GM21576 (cell line): ENCODE results near the gene C3orf18.

ENCODE experiments used
- ATAC-seq: cut with Tn5 transposase; IDR thresholded peaks from one replicate; pipeline ENCODE4 v1.9.1; 2021; ENCODE audit warnings: mild to moderate bottlenecking, moderate library complexity; ENCODE audit not compliant: unreplicated experiment

Gene C3orf18

GRCh38 chr3:50567386-50568167 is at the start of gene C3orf18:
Gene C3orf18 (minus strand): TSS chr3:50567747. CDS start chr3:50565699, 2,048 bp downstream.
- ATAC-seq = peak; percentile 85

DNA sequence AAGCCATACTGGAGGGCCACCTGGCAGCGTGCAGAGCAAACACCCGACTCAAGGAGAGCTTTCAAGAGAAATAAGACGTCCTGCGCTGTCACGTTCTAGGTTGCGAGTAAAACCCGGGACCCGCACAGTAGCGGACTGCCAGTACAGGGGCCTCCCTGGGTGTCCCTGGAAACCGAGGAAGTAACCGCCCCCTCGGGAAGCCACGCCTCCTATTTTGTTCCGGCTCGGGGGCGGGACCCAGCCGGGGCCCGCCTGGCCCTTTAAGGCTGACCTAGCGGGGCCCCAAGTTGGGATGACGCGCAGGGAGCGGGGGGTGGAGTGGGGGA is 49.2 kb upstream of the C3orf18 start:
- ATAC-seq = peak; percentile 67

DNA sequence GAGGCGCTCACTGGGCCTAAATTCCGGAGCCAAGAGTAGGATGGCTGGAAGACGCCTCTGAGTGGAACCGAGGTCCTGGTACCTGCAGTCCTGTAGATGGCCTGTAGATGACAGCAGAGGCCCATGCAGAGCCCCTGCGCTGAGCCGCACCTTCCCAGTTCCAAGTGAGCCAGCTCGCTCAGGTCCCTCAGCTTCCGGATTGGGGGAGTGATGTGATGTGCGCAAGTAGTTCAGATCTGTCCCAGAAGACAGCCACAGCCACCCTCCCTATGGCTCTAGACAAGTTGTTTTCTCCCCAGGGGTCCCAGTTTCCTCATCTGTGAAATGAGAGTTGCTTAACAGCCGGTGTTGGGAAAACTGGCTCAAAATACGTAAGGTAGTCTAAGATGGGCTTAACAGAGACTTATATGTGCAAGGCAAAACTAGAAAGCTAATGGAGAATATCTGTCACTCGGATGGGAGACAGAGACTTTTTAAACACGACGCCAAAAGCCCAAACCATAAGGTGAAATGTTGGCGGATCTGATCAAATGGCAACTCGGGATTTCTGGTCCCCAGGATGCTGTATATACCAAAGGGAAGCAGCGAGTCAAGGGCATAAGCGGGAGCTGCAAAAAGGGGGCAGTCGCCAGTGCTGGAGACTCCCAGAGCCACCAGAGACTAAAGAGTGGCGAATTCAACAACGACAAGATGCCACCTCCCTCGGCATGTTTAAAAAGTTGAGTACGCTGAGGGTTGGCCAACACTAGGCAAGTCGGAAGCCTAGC is 48.6 kb upstream of the C3orf18 start:
- ATAC-seq = peak; percentile 28

DNA sequence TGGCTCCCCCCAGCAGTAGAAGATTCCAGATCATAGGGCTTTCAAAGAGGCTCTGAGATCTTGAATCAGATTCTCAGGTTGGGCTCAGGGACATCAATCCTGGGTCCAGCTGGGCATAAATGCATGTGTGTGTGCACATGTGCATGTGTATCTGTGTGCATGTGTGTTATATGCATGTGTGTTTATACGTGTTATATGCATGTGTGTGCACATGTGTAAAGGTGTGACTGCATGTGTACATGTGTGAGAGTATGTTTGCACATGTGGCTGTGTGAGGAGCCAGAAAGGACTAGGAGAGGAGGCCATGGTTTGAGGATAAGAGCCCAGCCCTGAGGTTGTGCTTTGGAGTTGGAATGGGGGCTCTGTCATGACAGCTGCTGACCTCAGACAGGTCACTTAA is 47.6 kb upstream of the C3orf18 start:
- ATAC-seq = no peak

DNA sequence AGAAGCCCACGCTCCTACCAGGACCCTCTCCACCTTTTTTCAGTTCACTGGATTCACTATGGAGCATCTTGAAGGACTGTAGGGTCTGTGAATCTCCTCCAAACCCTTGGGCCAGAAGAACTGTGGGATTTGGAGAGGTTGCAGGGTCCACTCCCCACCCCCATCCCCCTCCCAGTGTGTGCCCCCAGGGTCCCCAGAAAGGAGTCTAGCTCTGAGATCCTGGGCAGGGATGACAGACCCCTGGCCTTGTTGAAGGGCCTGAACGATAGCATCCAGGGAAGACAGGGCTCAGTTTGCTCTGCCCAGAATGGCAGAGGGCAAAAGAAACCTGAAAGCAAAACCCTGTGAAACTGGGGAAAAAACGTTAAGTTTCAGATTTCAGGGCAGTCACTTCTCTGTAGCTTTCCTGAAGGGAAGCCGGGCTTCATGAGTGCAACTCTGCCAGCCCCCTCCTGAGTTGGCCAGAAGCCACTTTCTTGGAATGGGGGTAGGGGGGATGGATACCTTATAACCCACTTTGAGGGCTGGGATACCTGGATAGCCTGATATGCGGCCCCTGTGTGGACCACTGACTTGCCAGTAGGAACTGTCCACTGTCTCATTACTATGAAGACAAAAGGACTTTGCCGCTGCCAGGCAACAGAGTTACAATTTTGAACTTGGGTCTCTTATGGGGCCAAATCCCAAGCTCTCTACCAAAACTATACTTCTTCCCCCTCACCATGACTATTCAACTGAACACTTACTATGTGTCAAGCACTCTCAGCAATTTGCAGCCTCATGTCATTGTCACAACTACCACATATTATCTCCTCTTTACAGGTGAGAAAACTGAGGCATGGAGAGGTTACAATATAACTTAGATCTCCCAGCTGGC is 45.7 kb upstream of the C3orf18 start:
- no peak for ATAC-seq

DNA sequence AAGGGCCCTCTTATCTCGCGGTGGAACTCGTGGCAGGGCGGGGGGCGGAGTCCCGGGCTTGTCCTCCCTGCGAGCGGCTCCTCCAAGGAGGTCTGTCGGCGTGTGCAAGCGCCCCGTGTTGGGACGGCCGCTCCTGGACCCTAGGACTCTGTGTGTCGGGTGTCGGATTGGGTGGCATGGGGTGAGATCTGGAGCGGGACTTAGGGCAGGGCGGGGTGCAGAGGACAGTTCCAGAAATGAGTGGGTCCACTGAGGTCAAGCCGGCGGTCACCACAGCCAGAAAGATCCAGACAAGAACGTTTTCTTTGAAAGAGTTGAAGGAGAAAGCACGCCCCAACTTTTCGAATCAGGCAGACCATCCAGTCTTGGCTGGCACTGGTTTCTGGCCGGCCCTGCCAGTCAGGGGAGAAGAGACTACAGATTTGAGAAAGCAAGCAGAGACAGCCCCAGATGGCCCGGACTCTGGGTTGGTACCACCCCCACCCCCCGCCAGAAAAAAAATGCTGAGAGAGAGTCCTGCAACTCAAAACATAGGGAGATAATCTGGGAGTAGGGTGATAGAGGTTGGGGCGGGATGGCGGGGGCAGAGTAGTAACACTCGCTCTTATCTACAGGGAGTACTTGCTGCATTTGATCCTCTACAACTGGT is 44.8 kb upstream of the C3orf18 start:
- ATAC-seq = no peak

DNA sequence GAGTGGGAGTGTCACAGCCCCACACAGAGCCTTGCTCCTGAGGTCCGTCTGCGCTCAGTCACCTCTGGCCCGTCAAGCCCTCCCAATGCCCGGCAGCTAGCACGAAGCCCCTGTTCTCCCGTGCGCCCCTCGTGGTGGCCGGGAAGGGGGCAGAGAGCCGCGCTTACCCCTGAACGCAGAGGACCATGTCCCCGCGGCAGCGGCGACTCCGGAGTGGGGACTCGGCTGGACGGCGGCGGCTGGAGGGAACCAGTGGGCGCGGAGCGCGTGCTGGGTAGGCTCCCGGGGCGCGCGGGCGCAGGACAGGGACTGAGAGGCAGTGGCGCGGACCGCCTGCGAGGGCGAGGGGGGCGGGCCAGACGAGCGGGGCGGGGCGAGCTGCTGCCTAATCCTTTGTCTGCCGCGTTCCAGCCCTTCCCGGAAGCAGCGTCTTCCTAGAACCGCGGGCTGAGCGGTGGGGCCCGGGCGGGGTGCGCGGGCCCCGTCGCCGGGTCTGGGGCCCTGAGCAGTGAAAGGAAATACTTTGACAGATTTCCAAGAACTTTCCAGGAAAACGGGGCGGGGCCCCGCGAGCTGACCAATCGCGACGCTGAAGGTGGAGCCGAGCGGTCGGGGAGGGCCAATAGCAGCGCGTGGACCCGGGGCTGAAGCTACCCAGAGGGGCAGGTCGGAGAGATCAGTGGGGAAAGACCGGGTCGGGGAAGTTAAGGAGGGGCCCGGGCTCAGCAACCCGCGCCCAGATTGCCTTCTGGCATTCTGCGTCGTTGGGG is 44.1 kb upstream of the C3orf18 start, which contains the start of gene CISH:
TSS of gene CISH (minus strand) at position 311 of the 770 bp plus-strand sequence. CDS start at position 187, 124 bp downstream.
- ATAC-seq = peak; percentile 68

DNA sequence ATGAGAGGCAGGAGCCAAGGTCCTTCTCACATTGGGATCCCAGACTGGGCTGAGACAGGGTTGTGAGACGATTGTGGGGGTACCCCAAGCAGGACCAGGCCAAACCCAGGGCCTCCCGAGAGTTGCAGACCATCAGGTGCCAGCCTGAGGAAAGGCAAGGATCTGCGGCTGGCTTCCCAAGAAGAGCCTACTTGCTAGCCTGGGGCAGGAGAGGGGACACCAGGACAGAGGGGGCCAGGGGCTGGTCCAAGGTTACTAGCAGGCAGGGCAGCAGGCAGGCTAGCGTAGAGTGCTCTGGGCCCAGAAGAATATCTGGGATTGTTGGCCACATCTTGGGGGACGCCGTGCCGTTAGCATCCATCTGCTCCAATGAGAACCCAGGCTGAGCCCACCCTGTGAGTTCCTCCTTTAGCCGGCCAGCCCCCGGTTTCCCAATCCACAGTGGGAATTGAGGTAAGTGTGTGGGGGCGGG is 43.5 kb upstream of the C3orf18 start:
- ATAC-seq = no peak

DNA sequence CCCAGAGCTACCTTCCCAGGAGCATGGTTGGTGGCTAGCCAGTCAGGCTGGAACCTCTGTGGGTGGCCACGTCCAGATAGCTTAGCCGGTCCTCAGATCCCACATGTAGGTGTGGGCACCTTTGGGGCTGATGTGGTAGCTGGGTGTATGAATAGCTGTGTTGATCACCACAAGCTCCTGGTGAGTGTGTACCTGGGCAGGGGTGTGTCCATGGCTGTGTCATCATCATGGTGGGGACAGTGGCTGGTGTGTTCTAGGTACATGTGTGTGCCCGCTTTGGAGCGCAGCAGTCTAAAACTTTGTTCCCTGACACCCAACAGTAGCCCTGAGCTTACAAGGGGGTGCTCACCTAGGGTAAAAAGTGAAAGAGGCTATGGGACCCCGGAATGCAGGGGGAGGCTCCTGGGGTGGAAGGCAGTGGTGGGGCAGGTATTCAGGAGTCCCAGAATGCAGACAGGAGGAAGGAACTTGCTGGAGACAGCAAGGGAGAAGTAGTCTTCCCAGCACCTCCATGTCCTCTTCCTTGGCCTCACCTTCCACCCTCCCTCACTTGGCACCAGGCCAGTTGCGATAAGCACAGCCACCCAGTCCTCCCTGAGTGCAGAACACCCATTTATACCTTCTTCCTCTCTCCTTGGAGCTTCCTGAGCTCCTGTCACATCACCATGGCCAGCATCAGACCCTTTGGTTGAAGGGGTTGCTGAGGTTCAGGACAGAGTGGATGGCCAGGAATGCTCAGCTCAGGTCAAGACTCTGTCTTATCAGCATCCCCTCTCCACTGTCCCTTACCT is 42.8 kb upstream of the C3orf18 start:
- ATAC-seq = no peak

DNA sequence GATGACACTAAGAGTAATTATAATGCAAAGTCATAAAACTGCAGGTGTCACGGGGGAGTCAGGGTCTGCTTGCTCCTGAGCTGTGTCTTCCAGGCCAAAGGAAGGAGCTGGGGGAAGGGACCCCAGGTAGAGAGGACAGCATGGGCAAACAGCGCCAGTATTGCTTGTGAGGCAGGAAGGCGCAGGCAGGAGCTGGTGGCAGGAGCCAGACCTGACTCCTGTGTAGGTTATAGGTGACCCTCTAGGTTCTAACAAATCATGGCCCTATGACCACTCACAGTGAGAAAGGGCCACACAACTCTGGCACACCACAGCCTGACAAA is 42.2 kb upstream of the C3orf18 start:
- ATAC-seq = no peak

DNA sequence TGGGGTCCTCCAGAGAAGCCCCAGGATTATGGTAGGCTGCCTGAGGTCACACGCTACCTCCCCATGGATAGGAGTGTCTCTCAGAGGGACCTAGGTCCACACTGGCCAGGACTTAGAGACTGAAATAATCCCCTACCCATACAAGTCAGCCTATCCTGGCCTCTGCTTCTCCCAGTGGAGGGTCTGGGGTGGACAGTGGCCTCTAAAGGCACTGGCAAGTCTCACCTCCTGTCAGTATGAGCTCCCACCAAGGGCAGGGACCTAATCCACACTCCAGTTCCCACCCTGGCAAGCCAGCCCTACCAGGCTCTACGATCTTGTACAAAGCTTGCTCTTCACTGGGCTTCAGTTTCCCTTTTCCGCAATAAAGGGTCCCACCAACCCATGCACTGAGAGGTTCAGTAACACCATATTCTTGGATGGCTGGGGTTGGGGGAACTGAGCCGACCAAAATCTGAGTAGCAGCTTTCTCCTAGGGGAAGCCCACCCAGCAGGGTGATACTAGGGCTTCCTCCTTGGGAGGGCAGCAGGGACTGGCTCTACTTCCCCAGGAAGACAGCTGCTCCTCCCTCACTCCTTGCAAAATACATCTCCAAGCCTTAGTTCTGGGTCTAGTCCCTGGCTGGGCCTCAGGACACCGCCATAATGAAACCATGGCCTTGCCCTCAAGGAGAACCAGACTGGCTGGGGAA is 41.7 kb upstream of the C3orf18 start:
- ATAC-seq = no peak

DNA sequence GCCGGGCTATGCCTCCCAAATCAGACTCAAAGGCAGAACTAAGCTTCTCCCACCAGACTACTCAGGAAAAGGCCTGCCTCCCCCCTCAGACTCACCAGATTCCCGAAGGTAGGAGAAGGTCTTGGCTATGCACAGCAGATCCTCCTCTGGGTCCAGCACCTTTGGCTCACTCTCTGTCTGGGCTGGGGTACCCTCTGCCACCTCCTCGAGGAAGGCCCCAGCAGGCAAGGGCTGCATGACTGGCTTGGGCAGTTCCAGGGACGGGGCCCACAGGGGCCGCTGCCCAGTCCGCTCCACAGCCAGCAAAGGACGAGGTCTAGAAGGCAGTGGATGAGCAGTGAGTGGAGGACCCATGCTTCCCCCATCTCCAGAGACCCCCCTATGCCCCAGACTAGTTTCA is 40.7 kb upstream of the C3orf18 start:
- ATAC-seq = no peak

GRCh38 chr3:50607271-50608091 is 39.9 kb upstream of the C3orf18 start:
- no peak for ATAC-seq

GRCh38 chr3:50606596-50606995 is 39.0 kb upstream of the C3orf18 start:
- no peak for ATAC-seq

DNA sequence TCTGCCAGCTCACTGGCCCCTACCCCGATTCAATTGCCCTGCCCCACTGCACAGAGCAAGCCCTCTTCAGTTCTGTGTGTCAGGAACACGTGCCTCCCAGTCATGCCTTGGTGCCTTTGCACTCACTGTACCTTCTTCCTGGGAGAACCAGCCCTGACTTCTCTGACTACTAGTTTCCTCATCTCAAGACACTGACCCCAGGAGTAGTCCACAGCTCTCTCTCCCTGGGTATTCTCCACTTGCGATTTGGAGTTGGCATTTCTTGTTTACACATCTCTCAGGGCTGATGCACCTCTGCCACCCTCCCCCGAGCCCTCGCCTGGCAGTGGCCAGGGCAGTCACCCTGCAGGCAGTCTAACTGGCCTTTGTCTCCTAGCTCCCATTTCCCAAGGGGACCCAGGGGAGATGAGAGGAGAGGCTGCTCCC is 38.4 kb upstream of the C3orf18 start:
- no peak for ATAC-seq

GRCh38 chr3:50604628-50605588 is 37.4 kb upstream of the C3orf18 start:
- ATAC-seq = no peak
